GM19463 (cell line): ENCODE results near the gene CREB3L2.
"Not testable (repeated sequence)": the region's sequence is repeated elsewhere in the genome, so short reads cannot be mapped to it uniquely, and the experiment has no call there.

Experiments
- ATAC-seq: cut with Tn5 transposase; IDR thresholded peaks from one replicate; pipeline ENCODE4 v1.9.1; 2021; ENCODE audit warnings: mild to moderate bottlenecking, moderate library complexity; ENCODE audit not compliant: unreplicated experiment

The CREB3L2 gene

GRCh38 chr7:137908106-137908505 is 93.8 kb downstream of the CREB3L2 start:
- ATAC-seq: no peak

- not testable (repeated sequence) for ATAC-seq
Observed at GRCh38 chr7:137906636-137907035, 95.2 kb downstream of the CREB3L2 start.

- no peak for ATAC-seq
Observed at GRCh38 chr7:137904833-137905232, 97.1 kb downstream of the CREB3L2 start.

- ATAC-seq: peak; percentile 49
Observed at GRCh38 chr7:137903382-137904169, 98.3 kb downstream of the CREB3L2 start.

- ATAC-seq: no peak
Observed at GRCh38 chr7:137900137-137900536, 101.7 kb downstream of the CREB3L2 start.

GRCh38 chr7:137898839-137899721 is 102.8 kb downstream of the CREB3L2 start:
- peak; percentile 62 for ATAC-seq

GRCh38 chr7:137895301-137896221 is 106.3 kb downstream of the CREB3L2 start:
- ATAC-seq: peak; percentile 60

- ATAC-seq: no peak
Observed at GRCh38 chr7:137893143-137893742, 108.6 kb downstream of the CREB3L2 start.

GRCh38 chr7:137891016-137891655 is 110.8 kb downstream of the CREB3L2 start:
- ATAC-seq: no peak

- ATAC-seq: no peak
Observed at GRCh38 chr7:137890449-137890921, 111.4 kb downstream of the CREB3L2 start.

GRCh38 chr7:137888241-137888640 is 113.6 kb downstream of the CREB3L2 start:
- no peak for ATAC-seq

GRCh38 chr7:137886746-137887145 is 115.1 kb downstream of the CREB3L2 start:
- ATAC-seq: no peak

- ATAC-seq: no peak
Observed at GRCh38 chr7:137886281-137886680, 115.6 kb downstream of the CREB3L2 start.

- no peak for ATAC-seq
Observed at GRCh38 chr7:137885678-137886077, 116.2 kb downstream of the CREB3L2 start.

GRCh38 chr7:137882806-137883205 is 119.1 kb downstream of the CREB3L2 start:
- no peak for ATAC-seq

- ATAC-seq: peak; percentile 97
Observed at GRCh38 chr7:137882261-137882668, 119.6 kb downstream of the CREB3L2 start.

GRCh38 chr7:137881607-137882260 is 120.2 kb downstream of the CREB3L2 start:
- no peak for ATAC-seq

- ATAC-seq: no peak
Observed at GRCh38 chr7:137880432-137880831, 121.5 kb downstream of the CREB3L2 start.
